Hepatocyte (in vitro differentiated cells): ENCODE data around the gene PERM1. TPM values are rescaled to one million over a fixed set of nuclear protein-coding genes. Genes with fewer than 3 reads are reported as not detected.

ENCODE experiments used
- DNase-seq: peaks from one replicate; pipeline ENCODE4 v3.0.0-alpha.2; 2016; ENCODE audit warnings: low spot score
- H2AFZ ChIP-seq: fragments of 200-600 bp; sonication (generic); 2 replicates; pipeline ENCODE4 v1.6.0; 2016; ENCODE audit warnings: antibody characterized with exemption, mild to moderate bottlenecking
- H3K27ac ChIP-seq: fragments of 200-600 bp; sonication (generic); 2 replicates; pipeline ENCODE4 v1.5.1; 2016; ENCODE audit warnings: mild to moderate bottlenecking
- H3K27me3 ChIP-seq: fragments of 200-600 bp; sonication (generic); 2 replicates; pipeline ENCODE4 v1.6.1; 2016
- H3K36me3 ChIP-seq: fragments of 200-600 bp; sonication (generic); replicated peaks from 2 replicates; pipeline ENCODE4 v1.5.1; 2016; ENCODE audit warnings: low read depth; ENCODE audit not compliant: insufficient read depth
- H3K4me1 ChIP-seq: fragments of 200-600 bp; sonication (generic); 2 replicates; pipeline ENCODE4 v1.5.1; 2016; ENCODE audit warnings: mild to moderate bottlenecking, moderate library complexity; ENCODE audit not compliant: insufficient read depth
- H3K4me2 ChIP-seq: fragments of 200-600 bp; sonication (generic); 2 replicates; pipeline ENCODE4 v1.6.0; 2016
- H3K4me3 ChIP-seq: fragments of 200-600 bp; sonication (generic); 2 replicates; pipeline ENCODE4 v1.5.1; 2016; ENCODE audit warnings: mild to moderate bottlenecking
- H3K79me2 ChIP-seq: fragments of 200-600 bp; sonication (generic); 2 replicates; pipeline ENCODE4 v1.6.0; 2017; ENCODE audit warnings: mild to moderate bottlenecking
- H3K9me2 ChIP-seq: fragments of 200-600 bp; sonication (generic); replicated peaks from 2 replicates; pipeline ENCODE4 v1.6.0; 2017; ENCODE audit warnings: mild to moderate bottlenecking; ENCODE audit not compliant: insufficient read depth
- H3K9me3 ChIP-seq: fragments of 200-600 bp; sonication (generic); 2 replicates; pipeline ENCODE4 v1.5.1; 2016; ENCODE audit warnings: low read depth, mild to moderate bottlenecking
- H4K20me1 ChIP-seq: fragments of 200-600 bp; sonication (generic); 2 replicates; pipeline ENCODE4 v1.6.0; 2016; ENCODE audit warnings: mild to moderate bottlenecking; ENCODE audit not compliant: insufficient read depth, poor library complexity, severe bottlenecking
- EZH2 ChIP-seq: fragments of 200-600 bp; sonication (generic); IDR thresholded peaks from 2 replicates; pipeline ENCODE4 v1.6.1; 2016; ENCODE audit warnings: antibody characterized with exemption, mild to moderate bottlenecking, borderline replicate concordance
- EZH2phosphoT487 ChIP-seq: fragments of 200-600 bp; sonication (generic); IDR thresholded peaks from one replicate; pipeline ENCODE4 v1.6.1; 2018; ENCODE audit warnings: antibody characterized with exemption, mild to moderate bottlenecking, low read depth, moderate library complexity; ENCODE audit not compliant: unreplicated experiment, severe bottlenecking
- WGBS: methylation state at CpG from one replicate; pipeline ENCODE4 v1.1.6; 2016; ENCODE audit warnings: low lambda C conversion rate; ENCODE audit errors: missing lambda C conversion rate; 5-methylcytosine and 5-hydroxymethylcytosine counted together
- polyA plus RNA-seq: library from polyadenylated mRNA; unstranded; fragments of >200 nt; fragmentation: Nextera tagmentation; extraction: Ambion mirVana; gene quantifications from 2 replicates; pipeline ENCODE4 v1.2.1, GENCODE V29; 2016
- total RNA-seq: library from RNA; depleted of rRNA; stranded (reverse); fragments of >200 nt; gene quantifications from 2 replicates; pipeline ENCODE4 v1.2.3, GENCODE V29; 2014
- TF ChIP-seq, protein P1 (sequence below): fragments of 200-600 bp; sonication (generic); IDR thresholded peaks from 2 replicates; pipeline ENCODE4 v1.5.1; 2016; ENCODE audit warnings: antibody characterized with exemption, mild to moderate bottlenecking; ENCODE audit not compliant: poor library complexity

PERM1 gene
- total and polyA plus RNA-seq, 2 experiments from 2014 or later: 1.3 TPM; not detected in 1

DNA sequence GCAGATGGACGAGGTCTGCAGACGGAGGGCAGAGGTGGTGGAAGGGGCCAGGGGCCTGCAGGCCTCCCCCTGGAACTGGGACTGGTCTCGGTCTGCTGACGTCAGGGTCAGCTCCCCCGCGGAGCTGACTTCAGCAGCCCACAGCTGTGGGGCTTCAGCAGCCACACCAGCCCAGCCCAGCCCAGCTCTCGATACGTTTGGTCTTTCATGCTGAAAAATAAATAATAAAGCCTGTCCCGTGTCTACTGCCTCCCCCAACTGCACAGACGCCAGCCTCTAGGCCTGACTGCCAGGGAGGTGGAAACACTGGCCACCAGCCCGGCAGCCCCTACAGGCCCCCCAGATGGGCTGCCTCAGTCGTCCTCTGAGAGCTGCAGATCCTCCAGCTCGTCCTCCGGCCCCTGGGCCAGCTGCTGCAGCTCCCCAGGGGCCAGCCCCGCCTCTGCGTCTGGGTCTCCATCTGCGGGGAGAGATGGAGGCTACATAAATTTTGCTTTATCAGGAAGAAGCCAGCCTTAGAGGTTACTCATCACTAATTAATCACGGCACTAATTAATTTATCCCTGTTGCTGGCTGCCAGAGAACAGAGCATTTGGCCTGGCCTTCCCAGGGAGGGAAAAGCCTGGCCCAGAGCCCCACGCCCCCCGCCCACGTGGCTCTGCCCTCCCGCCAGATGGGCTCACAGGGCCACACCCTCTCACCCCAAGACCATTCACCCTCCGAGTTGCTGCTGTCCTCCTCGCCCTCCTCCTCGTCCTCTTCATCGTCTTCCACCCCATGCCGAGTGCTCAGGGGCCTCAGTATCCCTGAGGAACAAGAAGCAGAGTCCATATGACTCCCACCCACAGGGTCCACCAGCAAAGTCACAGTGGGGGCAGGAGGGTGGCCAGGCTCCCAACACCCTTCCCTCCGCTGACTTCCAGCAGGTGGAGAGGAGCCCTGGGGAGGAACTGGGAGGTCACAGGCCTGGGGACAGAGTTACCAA, 37.3 kb downstream of the PERM1 start:
- no peak overlapping the region for H2AFZ ChIP-seq
- H3K9me2 ChIP-seq: no peaks in the 10 kb centered on the region
- TF ChIP-seq EZH2: no peak
- TF ChIP-seq, protein P1, sequence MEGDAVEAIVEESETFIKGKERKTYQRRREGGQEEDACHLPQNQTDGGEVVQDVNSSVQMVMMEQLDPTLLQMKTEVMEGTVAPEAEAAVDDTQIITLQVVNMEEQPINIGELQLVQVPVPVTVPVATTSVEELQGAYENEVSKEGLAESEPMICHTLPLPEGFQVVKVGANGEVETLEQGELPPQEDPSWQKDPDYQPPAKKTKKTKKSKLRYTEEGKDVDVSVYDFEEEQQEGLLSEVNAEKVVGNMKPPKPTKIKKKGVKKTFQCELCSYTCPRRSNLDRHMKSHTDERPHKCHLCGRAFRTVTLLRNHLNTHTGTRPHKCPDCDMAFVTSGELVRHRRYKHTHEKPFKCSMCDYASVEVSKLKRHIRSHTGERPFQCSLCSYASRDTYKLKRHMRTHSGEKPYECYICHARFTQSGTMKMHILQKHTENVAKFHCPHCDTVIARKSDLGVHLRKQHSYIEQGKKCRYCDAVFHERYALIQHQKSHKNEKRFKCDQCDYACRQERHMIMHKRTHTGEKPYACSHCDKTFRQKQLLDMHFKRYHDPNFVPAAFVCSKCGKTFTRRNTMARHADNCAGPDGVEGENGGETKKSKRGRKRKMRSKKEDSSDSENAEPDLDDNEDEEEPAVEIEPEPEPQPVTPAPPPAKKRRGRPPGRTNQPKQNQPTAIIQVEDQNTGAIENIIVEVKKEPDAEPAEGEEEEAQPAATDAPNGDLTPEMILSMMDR: no peak
- no peak for TF ChIP-seq EZH2phosphoT487
- no peaks in the 10 kb centered on the region for H4K20me1 ChIP-seq
- 76% methylated on average over 28 of the region's 28 CpGs for WGBS
- no peak overlapping the region for H3K4me2 ChIP-seq
- peaks cover 22% of the 10 kb centered on the region for H3K27me3 ChIP-seq
- H3K36me3 ChIP-seq: no peaks in the 10 kb centered on the region
- H3K4me3 ChIP-seq: no peak overlapping the region
- H3K27ac ChIP-seq: peak overlapping the region; percentile 12
- H3K79me2 ChIP-seq: no peaks in the 10 kb centered on the region
- no peaks in the 10 kb centered on the region for H3K9me3 ChIP-seq
- H3K4me1 ChIP-seq: peaks cover 36% of the 10 kb centered on the region
- DNase-seq: no peak

DNA sequence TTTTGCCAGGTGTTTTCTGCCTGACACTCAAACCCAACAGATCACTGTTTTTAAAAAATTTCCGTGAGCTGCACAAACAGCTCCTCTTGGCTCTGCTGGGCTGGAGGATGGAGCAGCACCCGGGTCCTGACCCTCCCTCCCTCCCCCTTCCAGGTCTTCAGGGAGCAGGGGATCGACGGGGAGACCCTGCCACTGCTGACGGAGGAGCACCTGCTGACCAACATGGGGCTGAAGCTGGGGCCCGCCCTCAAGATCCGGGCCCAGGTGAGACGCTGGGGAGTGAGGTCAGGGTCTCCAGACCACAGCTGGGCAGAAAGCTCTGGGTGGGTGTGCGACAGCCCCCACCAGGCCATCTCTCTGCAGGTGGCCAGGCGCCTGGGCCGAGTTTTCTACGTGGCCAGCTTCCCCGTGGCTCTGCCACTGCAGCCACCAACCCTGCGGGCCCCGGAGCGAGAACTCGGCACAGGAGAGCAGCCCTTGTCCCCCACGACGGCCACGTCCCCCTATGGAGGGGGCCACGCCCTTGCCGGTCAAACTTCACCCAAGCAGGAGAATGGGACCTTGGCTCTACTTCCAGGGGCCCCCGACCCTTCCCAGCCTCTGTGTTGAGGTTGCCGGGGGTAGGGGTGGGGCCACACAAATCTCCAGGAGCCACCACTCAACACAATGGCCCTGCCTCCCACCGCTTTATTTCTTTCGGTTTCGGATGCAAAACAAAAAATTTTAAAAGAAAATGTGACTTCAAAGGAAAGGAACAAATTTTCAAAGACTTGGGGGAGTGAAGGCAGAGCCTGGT, 38.1 kb downstream of the PERM1 start:
- Histone ChIP-seq H2AFZ (no peak overlapping the region), H3K79me2 (no peaks in the 10 kb centered on the region), H3K4me3 (no peak overlapping the region), H3K4me1 (peaks cover 42% of the 10 kb centered on the region), H4K20me1 (no peaks in the 10 kb centered on the region), H3K9me2 (no peaks in the 10 kb centered on the region), H3K9me3 (no peaks in the 10 kb centered on the region), H3K27ac (peak overlapping the region; percentile 70), H3K4me2 (peak overlapping the region; percentile 96), H3K27me3 (peaks cover 22% of the 10 kb centered on the region), H3K36me3 (no peaks in the 10 kb centered on the region)
- WGBS: 83% methylated on average over 27 of the region's 27 CpGs
- DNase-seq: no peak
- no peak for TF ChIP-seq EZH2phosphoT487
- TF ChIP-seq EZH2: no peak
- TF ChIP-seq, protein P1: no peak

DNA sequence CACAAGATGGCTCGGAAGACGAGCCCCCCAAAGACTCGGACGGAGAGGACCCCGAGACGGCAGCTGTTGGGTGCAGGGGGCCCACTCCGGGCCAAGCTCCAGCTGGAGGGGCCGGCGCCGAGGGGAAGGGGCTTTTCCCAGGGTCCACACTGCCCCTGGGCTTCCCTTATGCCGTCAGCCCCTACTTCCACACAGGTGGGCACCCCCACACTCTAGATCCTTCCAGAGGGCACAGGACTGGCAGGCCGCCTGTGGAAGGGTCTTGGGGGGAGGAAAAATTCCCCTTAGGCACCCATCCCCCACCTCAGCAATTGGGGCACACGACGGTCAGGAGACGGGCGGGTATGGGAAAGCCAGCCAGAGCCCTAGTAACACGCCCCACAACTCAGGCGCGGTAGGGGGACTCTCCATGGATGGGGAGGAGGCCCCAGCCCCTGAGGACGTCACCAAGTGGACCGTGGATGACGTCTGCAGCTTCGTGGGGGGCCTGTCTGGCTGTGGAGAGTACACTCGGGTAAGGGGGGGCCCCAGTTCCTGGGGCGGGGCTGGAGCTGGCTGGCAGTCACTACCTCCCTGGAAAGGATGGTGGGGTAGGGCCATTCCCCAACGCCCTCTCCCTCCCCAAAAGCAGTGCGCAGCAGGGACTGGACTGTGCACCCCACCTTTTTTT, 38.9 kb downstream of the PERM1 start:
- peak overlapping the region; percentile 70 for H3K27ac ChIP-seq
- no peaks in the 10 kb centered on the region for H3K79me2 ChIP-seq
- TF ChIP-seq EZH2phosphoT487 (no peak), EZH2 (no peak)
- TF ChIP-seq, protein P1: no peak
- peak overlapping the region; percentile 96 for H3K4me2 ChIP-seq
- H3K9me3 ChIP-seq: no peaks in the 10 kb centered on the region
- DNase-seq: peak; percentile 54
- no peaks in the 10 kb centered on the region for H3K36me3 ChIP-seq
- H2AFZ ChIP-seq: no peak overlapping the region
- no peak overlapping the region for H3K4me3 ChIP-seq
- peaks cover 22% of the 10 kb centered on the region for H3K27me3 ChIP-seq
- no peaks in the 10 kb centered on the region for H4K20me1 ChIP-seq
- 35% methylated on average over 25 of the region's 27 CpGs for WGBS
- no peaks in the 10 kb centered on the region for H3K9me2 ChIP-seq
- peaks cover 42% of the 10 kb centered on the region for H3K4me1 ChIP-seq
